GM23338 (cell line): ENCODE results near the gene U2AF1L4.

Experiments
- EZH2 ChIP-seq: fragments of 200-600 bp; sonication (generic); IDR thresholded peaks from one replicate; pipeline ENCODE4 v1.8.0; 2017; ENCODE audit warnings: antibody characterized with exemption, mild to moderate bottlenecking, low read depth; ENCODE audit not compliant: unreplicated experiment
- EZH2phosphoT487 ChIP-seq: fragments of 200-600 bp; sonication (generic); IDR thresholded peaks from one replicate; pipeline ENCODE4 v1.8.1; 2018; ENCODE audit warnings: antibody characterized with exemption; ENCODE audit not compliant: unreplicated experiment
- POLR2AphosphoS5 ChIP-seq: IDR thresholded peaks from 2 replicates; pipeline ENCODE4 v1.6.1; 2016; ENCODE audit warnings: antibody characterized with exemption, low read depth
- STAT1 ChIP-seq: IDR thresholded peaks from one replicate; pipeline ENCODE4 v1.6.1; 2016; ENCODE audit warnings: antibody characterized with exemption; ENCODE audit not compliant: unreplicated experiment
- ZNF331 ChIP-seq: fragments of 250-450 bp; sonication (Bioruptor Pico); IDR thresholded peaks from 2 replicates; pipeline ENCODE4 v1.5.0; 2020; ENCODE audit warnings: low read depth, mild to moderate bottlenecking, moderate library complexity
- TF ChIP-seq, protein P1 (sequence below): IDR thresholded peaks from 2 replicates; pipeline ENCODE4 v1.6.1; 2016; ENCODE audit warnings: antibody characterized with exemption
- TF ChIP-seq, protein P2 (sequence below), 2 experiments: fragments of 200-600 bp in 1 of 2; sonication (generic) in 1 of 2; conservative IDR thresholded peaks; 2 replicates each; pipeline versions ENCODE4 v1.5.1 to v1.6.1; 2016 to 2017; ENCODE audit warnings: antibody characterized with exemption in 2 of 2, low read depth in 2 of 2, mild to moderate bottlenecking in 2 of 2, moderate library complexity in 1 of 2
- TF ChIP-seq, protein P3 (sequence below): IDR thresholded peaks from one replicate; pipeline ENCODE4 v1.6.1; 2018; ENCODE audit warnings: antibody characterized with exemption; ENCODE audit not compliant: unreplicated experiment

DNA sequence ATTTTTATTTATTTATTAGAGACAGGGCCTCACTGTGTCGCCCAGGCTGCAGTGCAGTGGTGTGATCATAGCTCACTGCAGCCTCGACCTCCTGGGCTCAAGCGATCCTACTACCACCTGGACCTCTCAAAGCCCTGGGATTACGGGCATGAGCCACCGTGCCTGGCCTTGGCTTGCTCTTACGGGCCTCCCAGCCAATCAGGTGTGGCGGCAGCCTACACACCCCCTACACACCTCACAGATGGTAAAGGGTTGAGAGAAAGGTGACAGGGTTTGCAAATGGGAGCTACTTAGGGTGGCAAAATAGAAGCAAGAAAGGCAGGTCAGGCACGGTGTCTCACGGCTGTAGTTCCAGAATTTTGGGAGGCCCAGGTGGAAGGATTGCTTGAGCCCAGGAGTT lies 41.9 kb downstream of the U2AF1L4 start:
- no peak for TF ChIP-seq POLR2AphosphoS5
- no peak for TF ChIP-seq EZH2
- TF ChIP-seq, protein P1, sequence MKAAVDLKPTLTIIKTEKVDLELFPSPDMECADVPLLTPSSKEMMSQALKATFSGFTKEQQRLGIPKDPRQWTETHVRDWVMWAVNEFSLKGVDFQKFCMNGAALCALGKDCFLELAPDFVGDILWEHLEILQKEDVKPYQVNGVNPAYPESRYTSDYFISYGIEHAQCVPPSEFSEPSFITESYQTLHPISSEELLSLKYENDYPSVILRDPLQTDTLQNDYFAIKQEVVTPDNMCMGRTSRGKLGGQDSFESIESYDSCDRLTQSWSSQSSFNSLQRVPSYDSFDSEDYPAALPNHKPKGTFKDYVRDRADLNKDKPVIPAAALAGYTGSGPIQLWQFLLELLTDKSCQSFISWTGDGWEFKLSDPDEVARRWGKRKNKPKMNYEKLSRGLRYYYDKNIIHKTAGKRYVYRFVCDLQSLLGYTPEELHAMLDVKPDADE, result no peak
- no peak for TF ChIP-seq ZNF331 (CRISPR knock-in tag)
- TF ChIP-seq, protein P2, sequence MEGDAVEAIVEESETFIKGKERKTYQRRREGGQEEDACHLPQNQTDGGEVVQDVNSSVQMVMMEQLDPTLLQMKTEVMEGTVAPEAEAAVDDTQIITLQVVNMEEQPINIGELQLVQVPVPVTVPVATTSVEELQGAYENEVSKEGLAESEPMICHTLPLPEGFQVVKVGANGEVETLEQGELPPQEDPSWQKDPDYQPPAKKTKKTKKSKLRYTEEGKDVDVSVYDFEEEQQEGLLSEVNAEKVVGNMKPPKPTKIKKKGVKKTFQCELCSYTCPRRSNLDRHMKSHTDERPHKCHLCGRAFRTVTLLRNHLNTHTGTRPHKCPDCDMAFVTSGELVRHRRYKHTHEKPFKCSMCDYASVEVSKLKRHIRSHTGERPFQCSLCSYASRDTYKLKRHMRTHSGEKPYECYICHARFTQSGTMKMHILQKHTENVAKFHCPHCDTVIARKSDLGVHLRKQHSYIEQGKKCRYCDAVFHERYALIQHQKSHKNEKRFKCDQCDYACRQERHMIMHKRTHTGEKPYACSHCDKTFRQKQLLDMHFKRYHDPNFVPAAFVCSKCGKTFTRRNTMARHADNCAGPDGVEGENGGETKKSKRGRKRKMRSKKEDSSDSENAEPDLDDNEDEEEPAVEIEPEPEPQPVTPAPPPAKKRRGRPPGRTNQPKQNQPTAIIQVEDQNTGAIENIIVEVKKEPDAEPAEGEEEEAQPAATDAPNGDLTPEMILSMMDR (conservative IDR thresholded peaks at IDR 0.05; ENCODE audit: low read depth in 2 of 2), result no peak
- TF ChIP-seq STAT1, result no peak
- TF ChIP-seq, protein P3, sequence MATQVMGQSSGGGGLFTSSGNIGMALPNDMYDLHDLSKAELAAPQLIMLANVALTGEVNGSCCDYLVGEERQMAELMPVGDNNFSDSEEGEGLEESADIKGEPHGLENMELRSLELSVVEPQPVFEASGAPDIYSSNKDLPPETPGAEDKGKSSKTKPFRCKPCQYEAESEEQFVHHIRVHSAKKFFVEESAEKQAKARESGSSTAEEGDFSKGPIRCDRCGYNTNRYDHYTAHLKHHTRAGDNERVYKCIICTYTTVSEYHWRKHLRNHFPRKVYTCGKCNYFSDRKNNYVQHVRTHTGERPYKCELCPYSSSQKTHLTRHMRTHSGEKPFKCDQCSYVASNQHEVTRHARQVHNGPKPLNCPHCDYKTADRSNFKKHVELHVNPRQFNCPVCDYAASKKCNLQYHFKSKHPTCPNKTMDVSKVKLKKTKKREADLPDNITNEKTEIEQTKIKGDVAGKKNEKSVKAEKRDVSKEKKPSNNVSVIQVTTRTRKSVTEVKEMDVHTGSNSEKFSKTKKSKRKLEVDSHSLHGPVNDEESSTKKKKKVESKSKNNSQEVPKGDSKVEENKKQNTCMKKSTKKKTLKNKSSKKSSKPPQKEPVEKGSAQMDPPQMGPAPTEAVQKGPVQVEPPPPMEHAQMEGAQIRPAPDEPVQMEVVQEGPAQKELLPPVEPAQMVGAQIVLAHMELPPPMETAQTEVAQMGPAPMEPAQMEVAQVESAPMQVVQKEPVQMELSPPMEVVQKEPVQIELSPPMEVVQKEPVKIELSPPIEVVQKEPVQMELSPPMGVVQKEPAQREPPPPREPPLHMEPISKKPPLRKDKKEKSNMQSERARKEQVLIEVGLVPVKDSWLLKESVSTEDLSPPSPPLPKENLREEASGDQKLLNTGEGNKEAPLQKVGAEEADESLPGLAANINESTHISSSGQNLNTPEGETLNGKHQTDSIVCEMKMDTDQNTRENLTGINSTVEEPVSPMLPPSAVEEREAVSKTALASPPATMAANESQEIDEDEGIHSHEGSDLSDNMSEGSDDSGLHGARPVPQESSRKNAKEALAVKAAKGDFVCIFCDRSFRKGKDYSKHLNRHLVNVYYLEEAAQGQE, result no peak
- no peak for TF ChIP-seq EZH2phosphoT487
